ENCODE results near the gene ARR3. TPM values are rescaled to one million over a fixed set of nuclear protein-coding genes. Genes with fewer than 3 reads are reported as not detected.

The ARR3 gene
- total RNA-seq, 1 experiment from 2014 or later, result not detected

DNA sequence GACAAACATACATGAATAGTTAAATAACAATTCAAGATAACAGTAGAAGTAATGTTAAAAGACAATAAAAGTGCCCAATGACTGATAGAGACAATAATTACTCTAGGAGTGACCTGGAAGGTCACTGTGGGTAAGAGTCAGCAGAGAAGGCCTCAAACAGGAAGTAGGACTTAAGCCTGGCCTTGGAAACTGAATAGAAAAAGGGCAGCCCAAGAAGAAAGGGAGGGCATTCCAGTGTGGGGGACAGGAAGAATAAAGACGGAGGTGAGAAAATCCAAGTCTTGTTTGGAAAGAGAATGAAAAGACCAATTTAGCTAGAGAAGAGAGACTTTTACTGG lies 14.1 kb upstream of the ARR3 start:
- DNase-seq, result no peak
- H3K27me3 Mint-ChIP-seq (ENCODE audit: insufficient read depth, unreplicated experiment), result no peaks in the 10 kb centered on the region

GRCh38 chrX:70254909-70255308 lies 13.2 kb upstream of the ARR3 start:
- peak overlapping the region; percentile 9 for H3K4me3 Mint-ChIP-seq (ENCODE audit: unreplicated experiment)
- no peak overlapping the region for H3K27ac Mint-ChIP-seq (ENCODE audit: unreplicated experiment)
- H3K27me3 ChIP-seq (replicated peaks; ENCODE audit: control insufficient read depth, insufficient read depth, low read length), result no peaks in the 10 kb centered on the region
- H3K4me1 Mint-ChIP-seq (ENCODE audit: low read depth, unreplicated experiment), result peaks cover 32% of the 10 kb centered on the region
- H3K4me3 ChIP-seq (ENCODE audit: low read depth, low read length), result no peak overlapping the region
- H3K36me3 ChIP-seq (ENCODE audit: control insufficient read depth, insufficient read depth, low read length), result no peaks in the 10 kb centered on the region
- ChIA-PET POLR2A (no interaction called here), CTCF (no interaction called here)
- TF ChIP-seq CTCF (IDR thresholded peaks at IDR 0.05; ENCODE audit: insufficient read depth in 1 of 2, low read depth in 1 of 2, low read length in 1 of 2, severe bottlenecking in 1 of 2, unreplicated experiment in 1 of 2), result no peak
- peak in 1 of 2 experiments; percentile 4 for DNase-seq
- intact Hi-C loops (cut with micrococcal nuclease; ENCODE audit: unreplicated experiment), result no loop called here
- no peaks in the 10 kb centered on the region for H3K27me3 Mint-ChIP-seq (ENCODE audit: insufficient read depth, unreplicated experiment)
- no peaks in the 10 kb centered on the region for H3K36me3 Mint-ChIP-seq (ENCODE audit: insufficient read depth, unreplicated experiment)
- no peaks in the 10 kb centered on the region for H3K9me3 ChIP-seq
- H3K4me1 ChIP-seq, result peaks cover 17% of the 10 kb centered on the region
- BruUV-seq (replicated peaks), result no TSS peak
- no peaks in the 10 kb centered on the region for H3K9me3 Mint-ChIP-seq (ENCODE audit: unreplicated experiment)

More for the DNA sequence above, 14.1 kb upstream of the ARR3 start:
- CTCF ChIA-PET, result no interaction called here
- Histone ChIP-seq H3K9me3 (no peaks in the 10 kb centered on the region), H3K27me3 (replicated peaks; ENCODE audit: control insufficient read depth, insufficient read depth, low read length) (no peaks in the 10 kb centered on the region), H3K4me1 (peaks cover 17% of the 10 kb centered on the region), H3K4me3 (ENCODE audit: low read depth, low read length) (no peak overlapping the region), H3K36me3 (ENCODE audit: control insufficient read depth, insufficient read depth, low read length) (no peaks in the 10 kb centered on the region)
- no peak for TF ChIP-seq CTCF (IDR thresholded peaks at IDR 0.05; ENCODE audit: insufficient read depth in 1 of 2, low read depth in 1 of 2, low read length in 1 of 2, severe bottlenecking in 1 of 2, unreplicated experiment in 1 of 2)
- Mint-ChIP-seq H3K36me3 (ENCODE audit: insufficient read depth, unreplicated experiment) (no peaks in the 10 kb centered on the region), H3K27ac (ENCODE audit: unreplicated experiment) (no peak overlapping the region), H3K9me3 (ENCODE audit: unreplicated experiment) (no peaks in the 10 kb centered on the region), H3K4me3 (ENCODE audit: unreplicated experiment) (no peak overlapping the region), H3K4me1 (ENCODE audit: low read depth, unreplicated experiment) (peaks cover 32% of the 10 kb centered on the region)
- intact Hi-C loops (cut with micrococcal nuclease; ENCODE audit: unreplicated experiment), result no loop called here
- no TSS peak for BruUV-seq (replicated peaks)
- POLR2A ChIA-PET, result no interaction called here

DNA sequence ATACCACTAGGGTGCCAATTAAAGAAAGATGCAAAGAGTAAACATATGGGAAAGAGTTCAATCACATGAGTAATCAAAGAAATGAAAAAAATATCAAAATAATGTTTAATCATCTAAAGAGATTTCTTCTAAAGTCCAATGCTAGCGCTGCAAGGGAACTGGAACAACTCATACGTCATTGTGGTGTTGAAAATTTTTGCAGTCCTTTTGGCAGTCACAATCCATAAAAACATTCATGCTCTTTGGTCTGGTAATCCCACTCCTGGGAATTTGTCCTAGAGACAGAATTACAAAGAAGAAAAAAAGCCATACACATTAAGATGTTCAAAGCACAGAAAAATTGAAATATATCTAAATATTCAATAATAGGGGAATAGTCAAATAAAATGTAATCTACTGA lies 12.7 kb upstream of the ARR3 start:
- Histone ChIP-seq H3K9me3 (no peaks in the 10 kb centered on the region), H3K4me1 (peaks cover 17% of the 10 kb centered on the region), H3K36me3 (ENCODE audit: control insufficient read depth, insufficient read depth, low read length) (no peaks in the 10 kb centered on the region), H3K27me3 (replicated peaks; ENCODE audit: control insufficient read depth, insufficient read depth, low read length) (no peaks in the 10 kb centered on the region), H3K4me3 (ENCODE audit: low read depth, low read length) (no peak overlapping the region)
- DNase-seq, result no peak
- CTCF ChIA-PET, result no interaction called here
- BruUV-seq (replicated peaks), result no TSS peak
- peak overlapping the region; percentile 9 for H3K4me3 Mint-ChIP-seq (ENCODE audit: unreplicated experiment)
- POLR2A ChIA-PET, result no interaction called here
- H3K36me3 Mint-ChIP-seq (ENCODE audit: insufficient read depth, unreplicated experiment), result no peaks in the 10 kb centered on the region
- H3K27ac Mint-ChIP-seq (ENCODE audit: unreplicated experiment), result no peak overlapping the region
- H3K4me1 Mint-ChIP-seq (ENCODE audit: low read depth, unreplicated experiment), result peaks cover 32% of the 10 kb centered on the region
- H3K27me3 Mint-ChIP-seq (ENCODE audit: insufficient read depth, unreplicated experiment), result no peaks in the 10 kb centered on the region
- no peak for TF ChIP-seq CTCF (IDR thresholded peaks at IDR 0.05; ENCODE audit: insufficient read depth in 1 of 2, low read depth in 1 of 2, low read length in 1 of 2, severe bottlenecking in 1 of 2, unreplicated experiment in 1 of 2)
- no peaks in the 10 kb centered on the region for H3K9me3 Mint-ChIP-seq (ENCODE audit: unreplicated experiment)
- intact Hi-C loops (cut with micrococcal nuclease; ENCODE audit: unreplicated experiment), result no loop called here
